Measurements from ENCODE around the gene TMIE.

The TMIE gene

DNA sequence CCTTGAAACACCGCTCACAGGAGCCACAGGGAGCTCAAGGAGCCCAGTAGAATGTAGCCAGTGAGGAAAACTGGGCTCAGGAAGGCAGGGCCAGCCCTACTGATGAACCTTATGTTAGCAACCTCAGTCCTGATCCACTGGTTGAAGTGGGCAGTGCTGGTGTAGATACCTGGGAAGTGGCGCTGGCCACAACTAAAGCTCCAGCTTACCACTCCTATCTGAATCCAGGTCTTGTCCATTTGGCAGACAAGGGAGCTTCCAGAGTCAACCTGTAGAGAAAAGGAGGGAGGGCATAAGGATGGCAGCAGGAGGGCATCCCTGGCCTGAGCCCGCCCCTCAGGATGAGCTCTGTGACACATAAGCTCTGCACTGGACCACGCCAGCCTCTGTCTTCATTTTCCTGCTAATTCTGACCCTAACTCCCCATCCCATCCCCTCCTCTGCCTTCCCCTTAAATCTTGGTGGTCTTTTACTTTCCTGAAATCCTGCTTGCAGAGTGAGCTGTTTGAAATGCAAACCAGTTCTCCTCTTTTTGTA is 18.6 kb downstream of the TMIE start:
- no peak overlapping the region for H3K4me3 ChIP-seq (ENCODE audit: low read depth, low read length)
- TF ChIP-seq, protein P1, sequence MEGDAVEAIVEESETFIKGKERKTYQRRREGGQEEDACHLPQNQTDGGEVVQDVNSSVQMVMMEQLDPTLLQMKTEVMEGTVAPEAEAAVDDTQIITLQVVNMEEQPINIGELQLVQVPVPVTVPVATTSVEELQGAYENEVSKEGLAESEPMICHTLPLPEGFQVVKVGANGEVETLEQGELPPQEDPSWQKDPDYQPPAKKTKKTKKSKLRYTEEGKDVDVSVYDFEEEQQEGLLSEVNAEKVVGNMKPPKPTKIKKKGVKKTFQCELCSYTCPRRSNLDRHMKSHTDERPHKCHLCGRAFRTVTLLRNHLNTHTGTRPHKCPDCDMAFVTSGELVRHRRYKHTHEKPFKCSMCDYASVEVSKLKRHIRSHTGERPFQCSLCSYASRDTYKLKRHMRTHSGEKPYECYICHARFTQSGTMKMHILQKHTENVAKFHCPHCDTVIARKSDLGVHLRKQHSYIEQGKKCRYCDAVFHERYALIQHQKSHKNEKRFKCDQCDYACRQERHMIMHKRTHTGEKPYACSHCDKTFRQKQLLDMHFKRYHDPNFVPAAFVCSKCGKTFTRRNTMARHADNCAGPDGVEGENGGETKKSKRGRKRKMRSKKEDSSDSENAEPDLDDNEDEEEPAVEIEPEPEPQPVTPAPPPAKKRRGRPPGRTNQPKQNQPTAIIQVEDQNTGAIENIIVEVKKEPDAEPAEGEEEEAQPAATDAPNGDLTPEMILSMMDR (IDR thresholded peaks at IDR 0.05; ENCODE audit: low read depth, low read length, missing control alignments) = no peak
- no peak for DNase-seq (ENCODE audit: low read depth)
- in situ Hi-C loops (cut with HindIII; ENCODE audit: low sequenced_read_pairs) = no loop called here

DNA sequence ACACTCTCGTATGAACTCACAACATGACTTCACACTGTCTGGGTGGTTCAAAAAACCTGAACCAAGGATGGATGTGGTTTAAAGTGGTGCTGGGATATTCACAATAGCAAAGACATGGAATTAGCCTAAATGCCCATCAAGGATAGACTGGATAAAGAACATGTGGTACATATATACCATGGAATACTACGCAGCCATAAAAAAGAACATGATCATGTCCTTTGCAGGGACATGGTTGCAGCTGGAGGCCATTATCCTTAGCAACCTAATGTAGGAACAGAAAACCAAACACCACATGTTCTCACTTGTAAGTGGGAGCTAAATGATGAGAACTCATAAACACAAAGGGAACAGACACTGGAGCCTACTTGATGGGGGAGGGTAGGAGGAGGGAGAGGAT is 19.8 kb downstream of the TMIE start:
- in situ Hi-C loops (cut with HindIII; ENCODE audit: low sequenced_read_pairs) = no loop called here
- H3K4me3 ChIP-seq (ENCODE audit: low read depth, low read length) = no peak overlapping the region
- TF ChIP-seq, protein P1 (IDR thresholded peaks at IDR 0.05; ENCODE audit: low read depth, low read length, missing control alignments) = no peak
- DNase-seq (ENCODE audit: low read depth) = no peak

DNA sequence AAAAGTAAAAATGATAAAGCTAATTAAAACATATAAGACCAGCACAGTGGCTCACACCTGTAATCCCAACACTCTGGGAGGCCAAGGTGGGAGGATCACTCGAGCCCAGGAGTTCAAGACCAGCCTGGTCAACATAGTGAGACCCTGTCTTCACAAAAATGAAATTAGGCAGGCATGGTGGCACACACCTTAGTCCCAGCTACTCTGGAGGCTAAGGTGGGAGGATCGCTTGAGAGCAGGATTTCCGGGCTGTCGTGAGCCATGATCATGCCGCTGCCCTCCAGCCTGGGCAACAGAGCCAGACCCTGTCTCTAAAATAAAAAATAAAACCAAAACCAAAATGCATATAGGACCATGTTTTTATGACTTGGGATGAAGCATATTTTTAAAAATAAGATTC is 21.3 kb downstream of the TMIE start:
- TF ChIP-seq, protein P1 (IDR thresholded peaks at IDR 0.05; ENCODE audit: low read depth, low read length, missing control alignments) = no peak
- no peak for DNase-seq (ENCODE audit: low read depth)
- in situ Hi-C loops (cut with HindIII; ENCODE audit: low sequenced_read_pairs) = no loop called here
- no peak overlapping the region for H3K4me3 ChIP-seq (ENCODE audit: low read depth, low read length)

DNA sequence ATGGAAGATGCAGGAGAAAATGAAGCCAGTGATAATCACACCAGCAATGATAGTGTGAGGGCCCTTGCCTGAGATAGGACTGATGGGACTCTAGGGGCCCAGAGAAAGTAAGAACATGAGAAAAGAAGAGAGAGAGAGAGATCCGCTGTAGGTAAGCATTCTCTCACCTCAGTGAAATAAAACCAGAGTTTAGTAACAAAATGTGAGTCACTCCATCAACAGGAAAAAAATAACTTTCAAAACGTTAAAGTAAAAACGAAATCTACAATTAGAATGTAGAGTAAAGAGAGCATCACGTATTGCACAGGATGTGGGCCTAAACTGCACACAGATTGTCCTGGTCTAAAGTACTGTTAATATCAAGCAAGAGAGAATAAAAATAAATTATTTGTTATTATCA is 23.2 kb downstream of the TMIE start:
- in situ Hi-C loops (cut with HindIII; ENCODE audit: low sequenced_read_pairs) = no loop called here

DNA sequence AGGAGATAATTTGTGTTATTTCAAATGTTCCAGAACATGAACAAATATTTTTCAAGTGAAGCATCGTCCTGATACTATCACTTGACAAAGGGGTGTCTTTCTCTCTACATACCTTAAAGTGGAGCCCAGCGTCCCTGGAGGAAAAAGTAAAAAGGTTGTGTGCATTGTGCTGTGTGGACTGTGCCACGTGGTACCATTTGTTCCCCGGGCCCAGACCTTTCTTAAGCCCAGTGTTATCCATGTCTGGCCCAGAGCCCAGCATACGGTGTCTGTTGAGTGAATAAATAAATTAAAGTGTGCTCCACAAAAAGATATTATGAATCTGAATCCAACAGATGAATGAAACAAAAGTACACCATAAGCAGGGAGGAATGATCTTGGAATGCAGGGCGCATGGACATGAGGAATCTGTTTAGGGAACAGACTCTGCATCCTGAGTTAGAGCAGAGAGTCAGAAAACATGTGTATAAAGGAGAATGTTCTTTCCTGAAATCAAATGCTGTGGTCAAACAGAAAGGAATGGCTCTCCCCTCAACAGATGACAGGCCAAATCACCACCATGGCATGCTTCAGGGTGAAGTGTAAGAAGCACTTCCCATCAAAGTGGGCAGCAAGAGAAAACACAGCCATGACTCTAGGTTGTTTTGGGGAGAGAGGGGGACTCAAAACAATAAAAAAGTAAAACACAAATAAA is 24.6 kb downstream of the TMIE start:
- H3K4me3 ChIP-seq (ENCODE audit: low read depth, low read length) = no peak overlapping the region
- TF ChIP-seq, protein P1 (IDR thresholded peaks at IDR 0.05; ENCODE audit: low read depth, low read length, missing control alignments) = no peak
- DNase-seq (ENCODE audit: low read depth) = no peak
- in situ Hi-C loops (cut with HindIII; ENCODE audit: low sequenced_read_pairs) = no loop called here

More for the DNA sequence above, 23.2 kb downstream of the TMIE start:
- TF ChIP-seq, protein P1 (IDR thresholded peaks at IDR 0.05; ENCODE audit: low read depth, low read length, missing control alignments) = no peak
- H3K4me3 ChIP-seq (ENCODE audit: low read depth, low read length) = no peak overlapping the region
- DNase-seq (ENCODE audit: low read depth) = no peak

- in situ Hi-C loops (cut with HindIII; ENCODE audit: low sequenced_read_pairs) = no loop called here
- TF ChIP-seq, protein P1 (IDR thresholded peaks at IDR 0.05; ENCODE audit: low read depth, low read length, missing control alignments) = no peak
- no peak for DNase-seq (ENCODE audit: low read depth)
- no peak overlapping the region for H3K4me3 ChIP-seq (ENCODE audit: low read depth, low read length)
Observed at GRCh38 chr3:46729038-46729437, 27.8 kb downstream of the TMIE start.
